GM15510 (cell line): Measurements from ENCODE around the gene LRIT2.

Experiments
- POLR2A ChIP-seq: IDR thresholded peaks from 3 replicates; pipeline ENCODE4 v1.6.1; 2011; ENCODE audit warnings: borderline replicate concordance; ENCODE audit not compliant: insufficient read length; ENCODE audit errors: extremely low read depth

LRIT2 gene

GRCh38 chr10:84254552-84255478, 29.5 kb upstream of the LRIT2 start:
- no peak for TF ChIP-seq POLR2A

- TF ChIP-seq POLR2A = no peak
Observed at GRCh38 chr10:84248794-84249193, 23.4 kb upstream of the LRIT2 start.

- TF ChIP-seq POLR2A = no peak
Observed at GRCh38 chr10:84247496-84247895, 22.2 kb upstream of the LRIT2 start.

- no peak for TF ChIP-seq POLR2A
Observed at GRCh38 chr10:84244651-84245270, 19.4 kb upstream of the LRIT2 start, which contains the start of gene RGR. TSS of gene RGR (plus strand) at chr10:84245053. CDS start at chr10:84245091, 38 bp downstream.

- TF ChIP-seq POLR2A = no peak
Observed at GRCh38 chr10:84243759-84244158, 18.4 kb upstream of the LRIT2 start.

- no peak for TF ChIP-seq POLR2A
Observed at GRCh38 chr10:84241185-84241790, 15.9 kb upstream of the LRIT2 start, which contains the start of gene LRIT1. TSS of gene LRIT1 (minus strand) at chr10:84241546. CDS start at chr10:84241439, 107 bp downstream.

- TF ChIP-seq POLR2A = no peak
Observed at GRCh38 chr10:84238909-84239308, 13.6 kb upstream of the LRIT2 start.

- TF ChIP-seq POLR2A = no peak
Observed at GRCh38 chr10:84237199-84238051, 12.1 kb upstream of the LRIT2 start.

- TF ChIP-seq POLR2A = no peak
Observed at GRCh38 chr10:84236807-84237198, 11.5 kb upstream of the LRIT2 start.

GRCh38 chr10:84235096-84235495, 9.8 kb upstream of the LRIT2 start:
- TF ChIP-seq POLR2A = no peak

- TF ChIP-seq POLR2A = no peak
Observed at GRCh38 chr10:84234479-84234878, 9.1 kb upstream of the LRIT2 start.

- TF ChIP-seq POLR2A = no peak
Observed at GRCh38 chr10:84233940-84234339, 8.6 kb upstream of the LRIT2 start.

GRCh38 chr10:84232376-84232775, 7.0 kb upstream of the LRIT2 start:
- TF ChIP-seq POLR2A = no peak

GRCh38 chr10:84230359-84230758, 5.0 kb upstream of the LRIT2 start:
- no peak for TF ChIP-seq POLR2A
